Measurements from ENCODE around the gene PLCL2.
A peak's percentile ranks its signal among the peaks of the same experiment; 100 is the strongest.

Gene PLCL2

DNA sequence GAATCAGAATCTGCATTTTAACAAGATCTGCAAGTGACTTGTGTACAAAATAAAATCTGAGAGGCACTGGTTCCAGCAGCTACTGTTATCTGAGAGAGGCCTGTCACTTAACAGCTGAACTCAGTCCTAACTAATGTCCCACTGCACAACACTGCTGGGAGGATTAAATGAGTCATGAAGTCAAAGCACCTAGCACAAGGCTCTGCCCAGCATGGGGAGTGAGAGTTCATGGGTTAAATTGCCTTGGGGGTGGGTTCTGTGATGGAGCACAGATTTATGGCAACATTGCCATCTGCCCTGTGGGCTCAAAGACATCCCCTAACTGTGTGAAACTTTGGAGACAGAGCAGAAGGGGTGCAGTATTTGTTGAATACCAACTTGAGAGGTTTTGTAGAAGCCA is 250.9 kb downstream of the PLCL2 start:
- TF ChIP-seq, protein P1, sequence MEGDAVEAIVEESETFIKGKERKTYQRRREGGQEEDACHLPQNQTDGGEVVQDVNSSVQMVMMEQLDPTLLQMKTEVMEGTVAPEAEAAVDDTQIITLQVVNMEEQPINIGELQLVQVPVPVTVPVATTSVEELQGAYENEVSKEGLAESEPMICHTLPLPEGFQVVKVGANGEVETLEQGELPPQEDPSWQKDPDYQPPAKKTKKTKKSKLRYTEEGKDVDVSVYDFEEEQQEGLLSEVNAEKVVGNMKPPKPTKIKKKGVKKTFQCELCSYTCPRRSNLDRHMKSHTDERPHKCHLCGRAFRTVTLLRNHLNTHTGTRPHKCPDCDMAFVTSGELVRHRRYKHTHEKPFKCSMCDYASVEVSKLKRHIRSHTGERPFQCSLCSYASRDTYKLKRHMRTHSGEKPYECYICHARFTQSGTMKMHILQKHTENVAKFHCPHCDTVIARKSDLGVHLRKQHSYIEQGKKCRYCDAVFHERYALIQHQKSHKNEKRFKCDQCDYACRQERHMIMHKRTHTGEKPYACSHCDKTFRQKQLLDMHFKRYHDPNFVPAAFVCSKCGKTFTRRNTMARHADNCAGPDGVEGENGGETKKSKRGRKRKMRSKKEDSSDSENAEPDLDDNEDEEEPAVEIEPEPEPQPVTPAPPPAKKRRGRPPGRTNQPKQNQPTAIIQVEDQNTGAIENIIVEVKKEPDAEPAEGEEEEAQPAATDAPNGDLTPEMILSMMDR (IDR thresholded peaks at IDR 0.05), result no peak
- Histone ChIP-seq H3K4me3 (no peak overlapping the region), H3K27ac (no peak overlapping the region)
- no peak for DNase-seq (ENCODE audit: low spot score)

DNA sequence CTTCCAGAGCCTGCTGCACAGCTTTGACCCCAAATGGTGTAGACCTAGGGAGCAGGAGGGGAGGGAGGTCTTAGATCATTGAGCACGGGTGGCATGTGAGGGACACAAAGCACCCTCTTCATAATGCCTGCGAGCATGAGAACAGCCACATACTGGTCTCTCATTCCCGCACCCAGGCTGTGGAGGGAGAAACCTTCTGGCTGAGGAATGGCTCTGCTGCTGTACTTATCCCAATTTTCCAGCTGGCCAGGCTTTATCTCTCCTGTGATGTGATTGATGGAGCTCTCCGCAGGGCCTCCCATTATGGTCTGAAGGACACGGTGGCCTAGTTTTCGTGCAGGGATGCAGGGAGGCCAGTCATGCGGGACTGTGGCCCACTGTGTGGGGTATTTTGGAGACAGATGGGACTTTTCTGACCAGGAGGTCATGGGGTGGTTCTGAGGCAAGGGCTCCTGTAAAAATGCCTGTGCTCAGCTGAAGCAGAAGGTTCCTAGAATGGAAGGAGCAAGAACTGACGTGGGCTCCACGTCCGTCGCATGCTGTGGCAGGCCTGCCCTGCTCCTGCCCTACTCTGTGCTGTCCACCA is 251.5 kb downstream of the PLCL2 start:
- Histone ChIP-seq H3K4me3 (no peak overlapping the region), H3K27ac (no peak overlapping the region)
- DNase-seq (ENCODE audit: low spot score), result peak; percentile 71
- TF ChIP-seq, protein P1 (IDR thresholded peaks at IDR 0.05), result no peak

DNA sequence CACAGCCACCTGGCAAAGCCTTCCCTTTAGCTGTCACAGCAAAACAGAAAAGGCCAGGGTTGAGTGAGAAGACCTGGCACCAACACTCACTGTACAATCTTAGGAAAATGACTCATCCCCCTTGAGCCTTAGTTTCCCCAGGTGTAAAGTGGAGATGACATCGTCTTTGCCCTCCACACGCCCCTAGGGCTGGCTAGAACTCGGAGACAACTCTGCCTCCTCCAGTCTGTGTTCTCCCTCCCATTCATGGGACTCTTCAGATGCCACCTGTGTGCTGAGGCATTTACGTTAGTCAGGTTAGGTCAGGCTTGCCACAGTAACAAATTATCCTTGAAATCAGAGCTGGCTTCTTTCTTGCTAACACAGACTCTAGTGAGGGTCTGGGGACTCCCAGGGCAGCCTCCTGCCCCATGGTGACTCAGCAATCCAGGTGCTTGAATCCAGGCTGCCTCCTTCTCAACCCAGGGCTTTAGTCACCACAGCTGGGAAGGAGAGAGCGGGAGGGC is 252.6 kb downstream of the PLCL2 start:
- H3K4me3 ChIP-seq, result no peak overlapping the region
- TF ChIP-seq, protein P1 (IDR thresholded peaks at IDR 0.05), result no peak
- H3K27ac ChIP-seq, result no peak overlapping the region
- peak; percentile 50 for DNase-seq (ENCODE audit: low spot score)

DNA sequence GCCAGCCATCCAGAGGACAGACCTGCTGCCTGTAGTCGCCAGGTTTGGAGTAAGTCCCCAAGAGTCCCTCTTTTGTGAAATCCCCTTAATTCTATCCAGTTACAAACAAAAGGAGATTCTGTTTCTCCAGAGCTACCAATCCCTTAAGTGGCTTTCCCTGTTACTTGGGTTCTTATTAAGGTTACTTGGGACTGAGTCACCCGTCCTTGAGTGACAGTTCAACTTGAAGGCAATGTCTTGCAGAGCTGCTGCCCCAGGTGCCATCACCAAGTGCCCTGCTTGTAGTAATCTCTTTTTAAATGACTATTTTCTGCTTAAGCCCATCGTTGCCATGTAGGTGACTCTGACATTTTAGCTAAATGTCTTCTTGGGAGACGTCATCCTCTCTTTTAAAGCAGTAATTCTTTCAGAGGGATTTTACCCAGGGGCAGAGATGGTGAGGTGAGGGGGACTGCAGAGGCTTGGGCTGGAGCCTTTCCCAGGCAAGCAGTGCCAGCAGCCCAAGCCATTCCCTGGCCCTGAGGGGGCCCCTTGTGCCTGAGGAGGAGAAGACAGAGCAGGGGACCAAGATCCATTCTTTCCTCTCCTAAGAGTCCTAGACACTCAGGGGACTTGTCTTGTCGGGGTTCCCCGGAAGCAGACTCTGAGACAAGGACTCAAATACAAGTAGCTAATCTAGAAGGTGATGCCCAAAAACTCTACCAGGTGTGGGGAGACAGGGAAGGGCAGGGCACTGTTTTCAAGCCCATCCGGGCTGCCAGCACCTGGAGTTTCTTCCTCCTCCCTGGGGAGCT is 253.7 kb downstream of the PLCL2 start:
- Histone ChIP-seq H3K4me3 (no peak overlapping the region), H3K27ac (no peak overlapping the region)
- TF ChIP-seq, protein P1 (IDR thresholded peaks at IDR 0.05), result no peak
- DNase-seq (ENCODE audit: low spot score), result no peak
